Measurements from ENCODE around the gene RBM38.

DNA sequence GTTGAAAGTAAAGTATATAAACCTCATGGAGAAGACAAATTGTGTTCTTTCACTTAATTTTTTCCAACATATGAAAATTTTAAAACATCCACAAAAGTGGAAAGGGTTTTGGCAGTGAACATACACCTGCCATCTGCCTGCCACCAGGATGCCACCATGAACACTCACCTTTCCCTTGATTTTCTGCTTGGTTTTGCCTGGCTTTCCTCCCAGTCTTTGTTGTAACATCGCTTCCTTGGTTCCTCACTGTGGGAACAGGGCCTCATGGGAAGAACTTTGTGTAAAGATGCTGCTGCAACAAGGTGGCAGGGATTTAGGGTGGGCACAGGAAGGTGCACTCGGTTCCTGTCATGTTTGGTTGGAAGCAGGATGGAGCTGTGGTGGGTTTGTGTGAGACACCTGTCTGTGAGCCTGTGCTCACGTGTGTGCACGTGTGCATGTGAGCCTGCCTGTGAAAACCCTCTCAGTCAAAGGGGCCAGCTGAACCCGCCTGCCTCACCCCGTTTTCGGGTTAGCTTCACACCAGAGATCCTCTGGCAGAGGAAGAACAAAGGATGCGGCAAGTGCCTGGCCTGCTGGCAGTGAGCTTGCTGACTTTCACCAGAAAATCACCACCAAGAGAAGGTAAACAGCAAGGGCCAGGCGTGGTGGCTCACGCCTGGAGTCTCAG is 11.0 kb upstream of the RBM38 start:
- TF ChIP-seq, protein P1, sequence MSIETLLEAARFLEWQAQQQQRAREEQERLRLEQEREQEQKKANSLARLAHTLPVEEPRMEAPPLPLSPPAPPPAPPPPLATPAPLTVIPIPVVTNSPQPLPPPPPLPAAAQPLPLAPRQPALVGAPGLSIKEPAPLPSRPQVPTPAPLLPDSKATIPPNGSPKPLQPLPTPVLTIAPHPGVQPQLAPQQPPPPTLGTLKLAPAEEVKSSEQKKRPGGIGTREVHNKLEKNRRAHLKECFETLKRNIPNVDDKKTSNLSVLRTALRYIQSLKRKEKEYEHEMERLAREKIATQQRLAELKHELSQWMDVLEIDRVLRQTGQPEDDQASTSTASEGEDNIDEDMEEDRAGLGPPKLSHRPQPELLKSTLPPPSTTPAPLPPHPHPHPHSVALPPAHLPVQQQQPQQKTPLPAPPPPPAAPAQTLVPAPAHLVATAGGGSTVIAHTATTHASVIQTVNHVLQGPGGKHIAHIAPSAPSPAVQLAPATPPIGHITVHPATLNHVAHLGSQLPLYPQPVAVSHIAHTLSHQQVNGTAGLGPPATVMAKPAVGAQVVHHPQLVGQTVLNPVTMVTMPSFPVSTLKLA (IDR thresholded peaks at IDR 0.05): no peak
- TF ChIP-seq XRCC5 (optimal IDR thresholded peaks at IDR 0.05; ENCODE audit: low read length) (no peak), EZH2 (conservative IDR thresholded peaks at IDR 0.05; ENCODE audit: low read depth, low read length) (no peak), CHD4 (IDR thresholded peaks at IDR 0.05; ENCODE audit: borderline replicate concordance, low read length) (no peak), MXI1 (IDR thresholded peaks at IDR 0.05; ENCODE audit: borderline replicate concordance, low read depth, low read length) (no peak), AKAP8 (CRISPR knock-in tag; IDR thresholded peaks at IDR 0.05) (no peak), SNRNP70 (IDR thresholded peaks at IDR 0.05; ENCODE audit: low read depth, low read length) (no peak), ELF1 (CRISPR knock-in tag; IDR thresholded peaks at IDR 0.05) (no peak), FOXJ3 (CRISPR knock-in tag; IDR thresholded peaks at IDR 0.05; ENCODE audit: borderline replicate concordance) (no peak)
- TF ChIP-seq, protein P2, sequence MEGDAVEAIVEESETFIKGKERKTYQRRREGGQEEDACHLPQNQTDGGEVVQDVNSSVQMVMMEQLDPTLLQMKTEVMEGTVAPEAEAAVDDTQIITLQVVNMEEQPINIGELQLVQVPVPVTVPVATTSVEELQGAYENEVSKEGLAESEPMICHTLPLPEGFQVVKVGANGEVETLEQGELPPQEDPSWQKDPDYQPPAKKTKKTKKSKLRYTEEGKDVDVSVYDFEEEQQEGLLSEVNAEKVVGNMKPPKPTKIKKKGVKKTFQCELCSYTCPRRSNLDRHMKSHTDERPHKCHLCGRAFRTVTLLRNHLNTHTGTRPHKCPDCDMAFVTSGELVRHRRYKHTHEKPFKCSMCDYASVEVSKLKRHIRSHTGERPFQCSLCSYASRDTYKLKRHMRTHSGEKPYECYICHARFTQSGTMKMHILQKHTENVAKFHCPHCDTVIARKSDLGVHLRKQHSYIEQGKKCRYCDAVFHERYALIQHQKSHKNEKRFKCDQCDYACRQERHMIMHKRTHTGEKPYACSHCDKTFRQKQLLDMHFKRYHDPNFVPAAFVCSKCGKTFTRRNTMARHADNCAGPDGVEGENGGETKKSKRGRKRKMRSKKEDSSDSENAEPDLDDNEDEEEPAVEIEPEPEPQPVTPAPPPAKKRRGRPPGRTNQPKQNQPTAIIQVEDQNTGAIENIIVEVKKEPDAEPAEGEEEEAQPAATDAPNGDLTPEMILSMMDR (CRISPR knock-in tag; IDR thresholded peaks at IDR 0.05): no peak
- TF ChIP-seq, protein P3, sequence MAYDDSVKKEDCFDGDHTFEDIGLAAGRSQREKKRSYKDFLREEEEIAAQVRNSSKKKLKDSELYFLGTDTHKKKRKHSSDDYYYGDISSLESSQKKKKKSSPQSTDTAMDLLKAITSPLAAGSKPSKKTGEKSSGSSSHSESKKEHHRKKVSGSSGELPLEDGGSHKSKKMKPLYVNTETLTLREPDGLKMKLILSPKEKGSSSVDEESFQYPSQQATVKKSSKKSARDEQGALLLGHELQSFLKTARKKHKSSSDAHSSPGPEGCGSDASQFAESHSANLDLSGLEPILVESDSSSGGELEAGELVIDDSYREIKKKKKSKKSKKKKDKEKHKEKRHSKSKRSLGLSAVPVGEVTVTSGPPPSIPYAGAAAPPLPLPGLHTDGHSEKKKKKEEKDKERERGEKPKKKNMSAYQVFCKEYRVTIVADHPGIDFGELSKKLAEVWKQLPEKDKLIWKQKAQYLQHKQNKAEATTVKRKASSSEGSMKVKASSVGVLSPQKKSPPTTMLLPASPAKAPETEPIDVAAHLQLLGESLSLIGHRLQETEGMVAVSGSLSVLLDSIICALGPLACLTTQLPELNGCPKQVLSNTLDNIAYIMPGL (CRISPR knock-in tag; IDR thresholded peaks at IDR 0.05; ENCODE audit: borderline replicate concordance in 1 of 2, low read depth in 1 of 2): no peak
- TF ChIP-seq, protein P4, sequence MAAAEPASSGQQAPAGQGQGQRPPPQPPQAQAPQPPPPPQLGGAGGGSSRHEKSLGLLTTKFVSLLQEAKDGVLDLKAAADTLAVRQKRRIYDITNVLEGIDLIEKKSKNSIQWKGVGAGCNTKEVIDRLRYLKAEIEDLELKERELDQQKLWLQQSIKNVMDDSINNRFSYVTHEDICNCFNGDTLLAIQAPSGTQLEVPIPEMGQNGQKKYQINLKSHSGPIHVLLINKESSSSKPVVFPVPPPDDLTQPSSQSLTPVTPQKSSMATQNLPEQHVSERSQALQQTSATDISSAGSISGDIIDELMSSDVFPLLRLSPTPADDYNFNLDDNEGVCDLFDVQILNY (CRISPR knock-in tag; conservative IDR thresholded peaks at IDR 0.05): no peak
